HepG2 (cell line): ENCODE results near the gene LAMC3. TPM values are rescaled to one million over a fixed set of nuclear protein-coding genes. Genes with fewer than 3 reads are reported as not detected.

ENCODE experiments used
- ARHGAP35 ChIP-seq: sonication (generic); formaldehyde crosslinking; IDR thresholded peaks from 2 replicates; pipeline ENCODE4 v1.9.0; 2022; ENCODE audit warnings: mild to moderate bottlenecking, inconsistent platforms, moderate library complexity, missing genetic modification reagents, borderline replicate concordance
- CCAR2 ChIP-seq: fragments of 200-400 bp; formaldehyde crosslinking; optimal IDR thresholded peaks from 2 replicates; pipeline ENCODE3; 2018; ENCODE audit warnings: low read depth, mild to moderate bottlenecking, low read length, moderate library complexity
- MIER2 ChIP-seq: IDR thresholded peaks from 2 replicates; pipeline ENCODE4 v1.6.1; 2016; ENCODE audit warnings: missing biosample characterization, missing genetic modification reagents
- RORA ChIP-seq: sonication (generic); formaldehyde crosslinking; IDR thresholded peaks from 2 replicates; pipeline ENCODE4 v1.5.0; 2020; ENCODE audit warnings: mild to moderate bottlenecking, missing genetic modification reagents, moderate library complexity
- RXRB ChIP-seq: IDR thresholded peaks from 2 replicates; pipeline ENCODE4 v1.6.1; 2016; ENCODE audit warnings: borderline replicate concordance, missing genetic modification reagents, missing compliant biosample characterization
- SATB2 ChIP-seq: sonication (generic); formaldehyde crosslinking; IDR thresholded peaks from 2 replicates; pipeline ENCODE4 v1.5.0; 2020; ENCODE audit warnings: missing genetic modification reagents
- SIN3A ChIP-seq: IDR thresholded peaks from 2 replicates; pipeline ENCODE4 v1.6.1; 2011; ENCODE audit warnings: low read depth, mild to moderate bottlenecking, control low read depth, low read length, borderline replicate concordance
- SUZ12 ChIP-seq: fragments of 150-350 bp; IDR thresholded peaks from 2 replicates; pipeline ENCODE4 v1.6.1; 2014; ENCODE audit warnings: low read depth, low read length
- XRCC5 ChIP-seq: fragments of 200-400 bp; formaldehyde crosslinking; optimal IDR thresholded peaks from 2 replicates; pipeline ENCODE3; 2017; ENCODE audit warnings: mild to moderate bottlenecking, low read length
- ZFAT ChIP-seq: sonication (generic); formaldehyde crosslinking; conservative IDR thresholded peaks from 2 replicates; pipeline ENCODE4 v1.8.1; 2023; ENCODE audit warnings: missing genetic modification reagents, inconsistent platforms
- ZIK1 ChIP-seq: sonication (generic); formaldehyde crosslinking; IDR thresholded peaks from 2 replicates; pipeline ENCODE4 v1.5.0; 2020; ENCODE audit warnings: mild to moderate bottlenecking, low read depth, missing genetic modification reagents, borderline replicate concordance
- polyA plus RNA-seq, 8 experiments: library from polyadenylated mRNA; depleted of rRNA in 3 of 8; stranded (reverse) in 7 of 8; unstranded in 1 of 8; fragments of >200 nt; fragmentation: Illumina TruSeq in 4 of 8; extraction: Trizol in 4 of 8; gene quantifications; 2 replicates each; pipeline versions ENCODE4 v1.2.1 to v1.2.3, GENCODE V29; 2011 to 2016; ENCODE audit warnings: low read depth in 4 of 8, missing spikeins in 1 of 8, mixed read lengths in 1 of 8; ENCODE audit not compliant: insufficient read depth in 1 of 8
- total RNA-seq, 5 experiments: library from RNA; depleted of rRNA; stranded (reverse); fragments of >200 nt; fragmentation: Illumina TruSeq; extraction: Trizol; gene quantifications; 2 replicates each; pipeline ENCODE4 v1.2.3, GENCODE V29; 2016; ENCODE audit warnings: low read depth in 1 of 5
- TF ChIP-seq, protein P1 (sequence below): sonication (generic); formaldehyde crosslinking; IDR thresholded peaks from 2 replicates; pipeline ENCODE4 v1.5.1; 2020; ENCODE audit warnings: mild to moderate bottlenecking, missing genetic modification reagents, borderline replicate concordance
- TF ChIP-seq, protein P2 (sequence below): sonication (generic); formaldehyde crosslinking; IDR thresholded peaks from 2 replicates; pipeline ENCODE4 v1.4.0; 2020; ENCODE audit warnings: mild to moderate bottlenecking, missing genetic modification reagents, borderline replicate concordance
- TF ChIP-seq, protein P3 (sequence below): sonication (generic); formaldehyde crosslinking; conservative IDR thresholded peaks from 2 replicates; pipeline ENCODE4 v1.8.0; 2022; ENCODE audit warnings: low read depth, missing genetic modification reagents
- TF ChIP-seq, protein P4 (sequence below): sonication (generic); formaldehyde crosslinking; IDR thresholded peaks from 2 replicates; pipeline ENCODE4 v1.5.0; 2020; ENCODE audit warnings: mild to moderate bottlenecking, missing genetic modification reagents
- TF ChIP-seq, protein P5 (sequence below): IDR thresholded peaks from 2 replicates; pipeline ENCODE4 v1.6.1; 2018; ENCODE audit warnings: missing genetic modification reagents

Gene LAMC3
- total and polyA plus RNA-seq, 2 of the 13 experiments (the other 11 are each of a cell fraction or from before 2014, with no cell fraction given), result 0.07 to 0.57 TPM

DNA sequence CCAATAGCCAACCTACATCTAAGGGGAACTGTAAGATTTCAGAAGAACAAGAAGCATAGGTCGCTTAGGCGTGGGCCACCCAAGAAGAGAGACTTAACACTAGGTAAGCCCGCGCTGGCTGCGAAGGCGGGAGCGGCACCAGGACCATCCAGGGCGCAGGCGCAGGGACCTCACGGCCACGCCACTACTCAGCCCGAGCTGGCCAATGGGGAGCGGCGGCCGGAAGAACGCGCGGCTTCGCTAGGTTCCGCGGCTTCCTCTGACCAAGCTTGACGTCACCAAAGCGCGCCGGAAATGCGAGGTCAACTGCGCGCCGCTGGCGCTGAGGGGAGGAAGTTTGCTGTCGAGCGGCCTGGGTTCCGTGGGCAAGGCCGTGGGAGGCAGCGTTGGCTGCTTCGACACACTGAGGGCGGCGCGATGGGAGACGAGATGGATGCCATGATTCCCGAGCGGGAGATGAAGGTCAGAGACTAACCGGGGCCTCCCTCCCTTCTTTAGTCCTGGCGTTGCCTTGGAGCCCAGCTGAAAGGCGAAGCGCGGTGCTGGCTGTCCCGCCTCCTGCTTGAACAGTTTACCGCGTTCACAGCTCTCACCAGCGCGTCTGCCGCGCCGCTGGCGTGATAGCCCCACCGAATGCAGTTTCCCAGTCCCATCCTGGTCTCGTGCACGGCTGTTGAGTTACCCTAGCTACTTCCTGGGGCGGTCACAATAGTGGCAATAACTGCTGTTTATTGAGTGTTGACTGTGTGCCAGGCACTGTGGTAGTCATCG, 116.5 kb downstream of the LAMC3 start, which contains the start of gene NUP214 (continued):
- TF ChIP-seq XRCC5 (peak; percentile 15), ZFAT (CRISPR knock-in tag) (no peak), MIER2 (CRISPR knock-in tag) (no peak; the same call in 1 of the 2 replicates), SIN3A (peak; percentile 96), SUZ12 (no peak), CCAR2 (no peak), ARHGAP35 (peak; percentile 52; the same call in 1 of the 2 replicates), ZIK1 (CRISPR knock-in tag) (no peak; the same call in 1 of the 2 replicates), RORA (no peak), SATB2 (CRISPR knock-in tag) (no peak), RXRB (CRISPR knock-in tag) (peak; percentile 67; the same call in 1 of the 2 replicates)
- TF ChIP-seq, protein P1, sequence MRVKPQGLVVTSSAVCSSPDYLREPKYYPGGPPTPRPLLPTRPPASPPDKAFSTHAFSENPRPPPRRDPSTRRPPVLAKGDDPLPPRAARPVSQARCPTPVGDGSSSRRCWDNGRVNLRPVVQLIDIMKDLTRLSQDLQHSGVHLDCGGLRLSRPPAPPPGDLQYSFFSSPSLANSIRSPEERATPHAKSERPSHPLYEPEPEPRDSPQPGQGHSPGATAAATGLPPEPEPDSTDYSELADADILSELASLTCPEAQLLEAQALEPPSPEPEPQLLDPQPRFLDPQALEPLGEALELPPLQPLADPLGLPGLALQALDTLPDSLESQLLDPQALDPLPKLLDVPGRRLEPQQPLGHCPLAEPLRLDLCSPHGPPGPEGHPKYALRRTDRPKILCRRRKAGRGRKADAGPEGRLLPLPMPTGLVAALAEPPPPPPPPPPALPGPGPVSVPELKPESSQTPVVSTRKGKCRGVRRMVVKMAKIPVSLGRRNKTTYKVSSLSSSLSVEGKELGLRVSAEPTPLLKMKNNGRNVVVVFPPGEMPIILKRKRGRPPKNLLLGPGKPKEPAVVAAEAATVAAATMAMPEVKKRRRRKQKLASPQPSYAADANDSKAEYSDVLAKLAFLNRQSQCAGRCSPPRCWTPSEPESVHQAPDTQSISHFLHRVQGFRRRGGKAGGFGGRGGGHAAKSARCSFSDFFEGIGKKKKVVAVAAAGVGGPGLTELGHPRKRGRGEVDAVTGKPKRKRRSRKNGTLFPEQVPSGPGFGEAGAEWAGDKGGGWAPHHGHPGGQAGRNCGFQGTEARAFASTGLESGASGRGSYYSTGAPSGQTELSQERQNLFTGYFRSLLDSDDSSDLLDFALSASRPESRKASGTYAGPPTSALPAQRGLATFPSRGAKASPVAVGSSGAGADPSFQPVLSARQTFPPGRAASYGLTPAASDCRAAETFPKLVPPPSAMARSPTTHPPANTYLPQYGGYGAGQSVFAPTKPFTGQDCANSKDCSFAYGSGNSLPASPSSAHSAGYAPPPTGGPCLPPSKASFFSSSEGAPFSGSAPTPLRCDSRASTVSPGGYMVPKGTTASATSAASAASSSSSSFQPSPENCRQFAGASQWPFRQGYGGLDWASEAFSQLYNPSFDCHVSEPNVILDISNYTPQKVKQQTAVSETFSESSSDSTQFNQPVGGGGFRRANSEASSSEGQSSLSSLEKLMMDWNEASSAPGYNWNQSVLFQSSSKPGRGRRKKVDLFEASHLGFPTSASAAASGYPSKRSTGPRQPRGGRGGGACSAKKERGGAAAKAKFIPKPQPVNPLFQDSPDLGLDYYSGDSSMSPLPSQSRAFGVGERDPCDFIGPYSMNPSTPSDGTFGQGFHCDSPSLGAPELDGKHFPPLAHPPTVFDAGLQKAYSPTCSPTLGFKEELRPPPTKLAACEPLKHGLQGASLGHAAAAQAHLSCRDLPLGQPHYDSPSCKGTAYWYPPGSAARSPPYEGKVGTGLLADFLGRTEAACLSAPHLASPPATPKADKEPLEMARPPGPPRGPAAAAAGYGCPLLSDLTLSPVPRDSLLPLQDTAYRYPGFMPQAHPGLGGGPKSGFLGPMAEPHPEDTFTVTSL (CRISPR knock-in tag), result no peak
- TF ChIP-seq, protein P2, sequence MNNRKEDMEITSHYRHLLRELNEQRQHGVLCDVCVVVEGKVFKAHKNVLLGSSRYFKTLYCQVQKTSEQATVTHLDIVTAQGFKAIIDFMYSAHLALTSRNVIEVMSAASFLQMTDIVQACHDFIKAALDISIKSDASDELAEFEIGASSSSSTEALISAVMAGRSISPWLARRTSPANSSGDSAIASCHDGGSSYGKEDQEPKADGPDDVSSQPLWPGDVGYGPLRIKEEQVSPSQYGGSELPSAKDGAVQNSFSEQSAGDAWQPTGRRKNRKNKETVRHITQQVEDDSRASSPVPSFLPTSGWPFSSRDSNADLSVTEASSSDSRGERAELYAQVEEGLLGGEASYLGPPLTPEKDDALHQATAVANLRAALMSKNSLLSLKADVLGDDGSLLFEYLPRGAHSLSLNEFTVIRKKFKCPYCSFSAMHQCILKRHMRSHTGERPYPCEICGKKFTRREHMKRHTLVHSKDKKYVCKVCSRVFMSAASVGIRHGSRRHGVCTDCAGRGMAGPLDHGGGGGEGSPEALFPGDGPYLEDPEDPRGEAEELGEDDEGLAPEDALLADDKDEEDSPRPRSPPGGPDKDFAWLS, result no peak
- TF ChIP-seq, protein P3, sequence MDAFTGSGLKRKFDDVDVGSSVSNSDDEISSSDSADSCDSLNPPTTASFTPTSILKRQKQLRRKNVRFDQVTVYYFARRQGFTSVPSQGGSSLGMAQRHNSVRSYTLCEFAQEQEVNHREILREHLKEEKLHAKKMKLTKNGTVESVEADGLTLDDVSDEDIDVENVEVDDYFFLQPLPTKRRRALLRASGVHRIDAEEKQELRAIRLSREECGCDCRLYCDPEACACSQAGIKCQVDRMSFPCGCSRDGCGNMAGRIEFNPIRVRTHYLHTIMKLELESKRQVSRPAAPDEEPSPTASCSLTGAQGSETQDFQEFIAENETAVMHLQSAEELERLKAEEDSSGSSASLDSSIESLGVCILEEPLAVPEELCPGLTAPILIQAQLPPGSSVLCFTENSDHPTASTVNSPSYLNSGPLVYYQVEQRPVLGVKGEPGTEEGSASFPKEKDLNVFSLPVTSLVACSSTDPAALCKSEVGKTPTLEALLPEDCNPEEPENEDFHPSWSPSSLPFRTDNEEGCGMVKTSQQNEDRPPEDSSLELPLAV (CRISPR knock-in tag), result no peak
- TF ChIP-seq, protein P4, sequence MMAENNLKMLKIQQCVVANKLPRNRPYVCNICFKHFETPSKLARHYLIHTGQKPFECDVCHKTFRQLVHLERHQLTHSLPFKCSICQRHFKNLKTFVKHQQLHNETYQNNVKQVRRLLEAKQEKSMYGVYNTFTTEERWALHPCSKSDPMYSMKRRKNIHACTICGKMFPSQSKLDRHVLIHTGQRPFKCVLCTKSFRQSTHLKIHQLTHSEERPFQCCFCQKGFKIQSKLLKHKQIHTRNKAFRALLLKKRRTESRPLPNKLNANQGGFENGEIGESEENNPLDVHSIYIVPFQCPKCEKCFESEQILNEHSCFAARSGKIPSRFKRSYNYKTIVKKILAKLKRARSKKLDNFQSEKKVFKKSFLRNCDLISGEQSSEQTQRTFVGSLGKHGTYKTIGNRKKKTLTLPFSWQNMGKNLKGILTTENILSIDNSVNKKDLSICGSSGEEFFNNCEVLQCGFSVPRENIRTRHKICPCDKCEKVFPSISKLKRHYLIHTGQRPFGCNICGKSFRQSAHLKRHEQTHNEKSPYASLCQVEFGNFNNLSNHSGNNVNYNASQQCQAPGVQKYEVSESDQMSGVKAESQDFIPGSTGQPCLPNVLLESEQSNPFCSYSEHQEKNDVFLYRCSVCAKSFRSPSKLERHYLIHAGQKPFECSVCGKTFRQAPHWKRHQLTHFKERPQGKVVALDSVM (CRISPR knock-in tag), result no peak; the same call in 1 of the 2 replicates
- TF ChIP-seq, protein P5, sequence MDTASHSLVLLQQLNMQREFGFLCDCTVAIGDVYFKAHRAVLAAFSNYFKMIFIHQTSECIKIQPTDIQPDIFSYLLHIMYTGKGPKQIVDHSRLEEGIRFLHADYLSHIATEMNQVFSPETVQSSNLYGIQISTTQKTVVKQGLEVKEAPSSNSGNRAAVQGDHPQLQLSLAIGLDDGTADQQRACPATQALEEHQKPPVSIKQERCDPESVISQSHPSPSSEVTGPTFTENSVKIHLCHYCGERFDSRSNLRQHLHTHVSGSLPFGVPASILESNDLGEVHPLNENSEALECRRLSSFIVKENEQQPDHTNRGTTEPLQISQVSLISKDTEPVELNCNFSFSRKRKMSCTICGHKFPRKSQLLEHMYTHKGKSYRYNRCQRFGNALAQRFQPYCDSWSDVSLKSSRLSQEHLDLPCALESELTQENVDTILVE (CRISPR knock-in tag), result peak; percentile 79
